Neuronal stem cell (in vitro differentiated cells): ENCODE data around the gene JAM2.

Experiments used
- DNase-seq: peaks from one replicate; pipeline ENCODE4 v3.0.0-alpha.2; 2013; ENCODE audit warnings: low spot score
- H2AFZ ChIP-seq: one replicate; pipeline ENCODE4 v1.6.1; 2013; ENCODE audit warnings: mild to moderate bottlenecking, low read length, inconsistent platforms
- H2AK5ac ChIP-seq: 2 replicates; pipeline ENCODE4 v1.6.1; 2013; ENCODE audit warnings: low read depth, mild to moderate bottlenecking, inconsistent platforms, low read length, moderate library complexity, mixed read lengths
- H2BK120ac ChIP-seq: 2 replicates; pipeline ENCODE4 v1.6.1; 2013; ENCODE audit warnings: low read depth, mild to moderate bottlenecking, inconsistent platforms, low read length, moderate library complexity, mixed read lengths
- H2BK12ac ChIP-seq: one replicate; pipeline ENCODE4 v1.6.1; 2013; ENCODE audit warnings: low read length, inconsistent platforms
- H2BK15ac ChIP-seq: 2 replicates; pipeline ENCODE4 v1.6.1; 2013; ENCODE audit warnings: mild to moderate bottlenecking, low read length, inconsistent platforms, mixed read lengths
- H2BK5ac ChIP-seq: one replicate; pipeline ENCODE4 v1.6.1; 2013; ENCODE audit warnings: inconsistent platforms, mild to moderate bottlenecking, low read length, moderate library complexity
- H3K14ac ChIP-seq: one replicate; pipeline ENCODE4 v1.6.1; 2013; ENCODE audit warnings: low read length, inconsistent platforms
- H3K18ac ChIP-seq: 2 replicates; pipeline ENCODE4 v1.6.1; 2013; ENCODE audit warnings: low read length, inconsistent platforms
- H3K23ac ChIP-seq: 2 replicates; pipeline ENCODE4 v1.6.1; 2013; ENCODE audit warnings: low read depth, mild to moderate bottlenecking, mixed read lengths, low read length, inconsistent platforms; ENCODE audit not compliant: poor library complexity
- H3K27ac ChIP-seq: replicated peaks from 3 replicates; pipeline ENCODE4 v1.5.1; 2013; ENCODE audit warnings: low read length, inconsistent platforms
- H3K27me3 ChIP-seq, 3 experiments: 2 replicates each; pipeline ENCODE4 v1.6.1; 2013; ENCODE audit warnings: low read length in 3 of 3, mild to moderate bottlenecking in 2 of 3, inconsistent platforms in 1 of 3, low read depth in 1 of 3, mixed read lengths in 1 of 3, moderate library complexity in 1 of 3; ENCODE audit not compliant: control insufficient read depth in 3 of 3, insufficient read depth in 3 of 3
- H3K36me3 ChIP-seq, 2 donors: replicated peaks in 1 of 2; 2 replicates each; pipeline ENCODE4 v1.6.1; 2013; ENCODE audit warnings: low read length in 2 of 2; ENCODE audit not compliant: control insufficient read depth in 2 of 2, insufficient read depth in 2 of 2
- H3K4ac ChIP-seq: 2 replicates; pipeline ENCODE4 v1.6.1; 2013; ENCODE audit warnings: inconsistent platforms, mild to moderate bottlenecking, low read length, moderate library complexity
- H3K4me1 ChIP-seq, 2 donors: 1 replicate in 1 of 2; 2 replicates in 1 of 2; pipeline ENCODE4 v1.6.1; 2013; ENCODE audit warnings: low read length in 2 of 2, low read depth in 1 of 2; ENCODE audit not compliant: control insufficient read depth in 2 of 2, insufficient read depth in 1 of 2
- H3K4me2 ChIP-seq: one replicate; pipeline ENCODE4 v1.6.1; 2013; ENCODE audit warnings: mild to moderate bottlenecking, low read length, inconsistent platforms; ENCODE audit not compliant: insufficient read depth, poor library complexity, severe bottlenecking
- H3K4me3 ChIP-seq, 2 donors: 2 replicates each; pipeline ENCODE4 v1.5.1; 2013; ENCODE audit warnings: low read length in 2 of 2, mild to moderate bottlenecking in 2 of 2, inconsistent platforms in 1 of 2, moderate library complexity in 1 of 2
- H3K79me1 ChIP-seq: one replicate; pipeline ENCODE4 v1.6.1; 2013; ENCODE audit warnings: low read depth, mild to moderate bottlenecking, inconsistent platforms, low read length, moderate library complexity
- H3K9ac ChIP-seq: one replicate; pipeline ENCODE4 v1.6.1; 2013; ENCODE audit warnings: mild to moderate bottlenecking, low read depth, low read length, inconsistent platforms; ENCODE audit not compliant: poor library complexity
- H3K9me3 ChIP-seq, 2 donors: replicated peaks in 1 of 2; 2 replicates each; pipeline versions ENCODE3 to v1.6.1; 2013; ENCODE audit warnings: low read length in 2 of 2, mild to moderate bottlenecking in 2 of 2, inconsistent platforms in 1 of 2, low read depth in 1 of 2, mixed read lengths in 1 of 2, moderate library complexity in 1 of 2; ENCODE audit not compliant: control insufficient read depth in 2 of 2, insufficient read depth in 1 of 2
- H4K8ac ChIP-seq: one replicate; pipeline ENCODE4 v1.6.1; 2013; ENCODE audit warnings: low read depth, mild to moderate bottlenecking, inconsistent platforms, low read length, moderate library complexity
- H4K91ac ChIP-seq: one replicate; pipeline ENCODE4 v1.6.1; 2013; ENCODE audit warnings: low read length, low read depth, mild to moderate bottlenecking, inconsistent platforms; ENCODE audit not compliant: poor library complexity
- WGBS, 2 donors: extraction: QIAGEN DNeasy Blood & Tissue Kit; methylation state at CpG; one replicate each; pipeline ENCODE4 v1.1.7; 2013; ENCODE audit warnings: missing lambda C conversion rate in 2 of 2, mixed read lengths in 1 of 2; ENCODE audit not compliant: insufficient read length in 2 of 2, insufficient replicate concordance in 1 of 2; ENCODE audit errors: extremely low coverage in 2 of 2; 5-methylcytosine and 5-hydroxymethylcytosine counted together

The JAM2 gene

GRCh38 chr21:25657140-25657539 lies 18.1 kb downstream of the JAM2 start:
- no CpG with 5 or more reads among the region's 2 CpGs for WGBS, 2 donors
- Histone ChIP-seq H3K9ac (no peak overlapping the region), H3K27me3 (no peaks in the 10 kb centered on the region), H2AK5ac (no peak overlapping the region), H3K4me1 (peaks cover 0 to 14% of the 10 kb centered on the region in 2 donors), H4K8ac (no peak overlapping the region), H2AFZ (no peak overlapping the region), H2BK15ac (no peak overlapping the region), H3K4me3 (no peak overlapping the region), H3K27ac (no peak overlapping the region), H3K4ac (no peak overlapping the region), H4K91ac (no peak overlapping the region), H3K18ac (no peak overlapping the region), H3K79me1 (no peaks in the 10 kb centered on the region), H3K14ac (no peak overlapping the region), H3K23ac (no peak overlapping the region), H2BK120ac (no peak overlapping the region), H3K9me3 (peaks cover 2 to 39% of the 10 kb centered on the region in 2 donors), H3K4me2 (no peak overlapping the region), H2BK12ac (no peak overlapping the region), H3K36me3 (peaks cover 0 to 5% of the 10 kb centered on the region in 2 donors), H2BK5ac (no peak overlapping the region)
- DNase-seq, result no peak

DNA sequence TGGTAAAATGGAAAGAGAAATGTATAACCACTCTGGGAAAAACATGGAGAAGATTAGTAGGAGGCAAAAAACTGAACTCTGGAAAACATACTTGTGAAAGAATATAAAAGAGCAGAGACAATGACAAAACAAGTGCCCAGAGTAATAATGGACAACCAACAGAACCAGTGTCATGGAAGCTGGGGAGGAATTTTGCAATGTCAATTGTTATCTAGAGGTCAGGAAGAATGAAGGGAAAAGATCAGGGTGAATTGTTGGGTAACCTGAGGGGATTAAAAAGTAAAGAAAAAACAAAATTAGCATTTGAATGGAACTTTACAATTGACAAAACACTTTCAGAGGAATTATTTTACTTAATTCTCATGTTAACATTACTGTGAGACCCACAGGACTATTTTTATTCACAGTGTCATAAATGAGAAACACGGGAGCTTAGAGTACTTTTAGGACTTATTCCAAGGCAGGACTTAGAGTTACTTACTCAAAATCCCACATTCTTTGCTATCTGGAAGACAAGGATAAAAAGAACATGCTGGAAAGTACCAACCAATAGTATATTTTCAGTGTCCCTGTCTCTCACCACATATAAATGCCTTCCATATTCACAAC lies 19.5 kb downstream of the JAM2 start:
- WGBS, 2 donors, result no CpG with 5 or more reads among the region's 1 CpG
- no peak overlapping the region for H2BK120ac ChIP-seq
- H2BK12ac ChIP-seq, result no peak overlapping the region
- H3K4me2 ChIP-seq, result no peak overlapping the region
- no peak overlapping the region for H4K91ac ChIP-seq
- H3K4me3 ChIP-seq, result no peak overlapping the region
- peaks cover 2 to 34% of the 10 kb centered on the region in 2 donors for H3K9me3 ChIP-seq
- no peak overlapping the region for H3K14ac ChIP-seq
- no peak overlapping the region for H2BK15ac ChIP-seq
- H3K23ac ChIP-seq, result no peak overlapping the region
- peaks cover 0 to 14% of the 10 kb centered on the region in 2 donors for H3K4me1 ChIP-seq
- no peak overlapping the region for H2AK5ac ChIP-seq
- no peak overlapping the region for H3K9ac ChIP-seq
- no peak overlapping the region for H4K8ac ChIP-seq
- no peaks in the 10 kb centered on the region for H3K27me3 ChIP-seq
- no peak overlapping the region for H3K18ac ChIP-seq
- no peak overlapping the region for H2AFZ ChIP-seq
- no peak overlapping the region for H3K4ac ChIP-seq
- H3K27ac ChIP-seq, result no peak overlapping the region
- no peaks in the 10 kb centered on the region for H3K79me1 ChIP-seq
- no peak overlapping the region for H2BK5ac ChIP-seq
- H3K36me3 ChIP-seq, result peaks cover 0 to 2% of the 10 kb centered on the region in 2 donors
- DNase-seq, result peak; percentile 47

DNA sequence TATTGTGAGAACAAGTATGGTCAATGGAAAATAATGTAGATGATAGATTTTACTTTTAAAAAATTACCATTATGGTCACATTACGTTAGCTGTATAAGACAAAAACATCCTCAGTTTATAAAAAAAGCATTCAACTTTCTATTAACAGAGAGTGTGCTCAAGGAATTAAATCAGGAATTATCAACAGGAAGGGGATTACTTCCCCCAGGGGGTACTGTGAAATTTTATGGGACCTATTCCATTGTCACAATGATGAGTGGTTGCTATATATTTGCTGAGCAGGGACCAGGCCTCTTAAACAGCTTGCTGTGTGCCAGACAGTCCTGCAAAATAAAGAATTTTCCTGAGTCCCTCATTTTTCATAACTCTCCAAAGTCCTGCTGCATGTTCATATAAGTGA lies 21.2 kb downstream of the JAM2 start:
- Histone ChIP-seq H2BK120ac (no peak overlapping the region), H3K4me1 (peaks cover 0 to 14% of the 10 kb centered on the region in 2 donors), H4K8ac (no peak overlapping the region), H2AFZ (no peak overlapping the region), H3K23ac (no peak overlapping the region), H3K18ac (no peak overlapping the region), H2BK5ac (no peak overlapping the region), H2AK5ac (no peak overlapping the region), H3K79me1 (no peaks in the 10 kb centered on the region), H3K4ac (no peak overlapping the region), H2BK15ac (no peak overlapping the region), H3K27me3 (no peaks in the 10 kb centered on the region), H3K9ac (no peak overlapping the region), H3K4me3 (no peak overlapping the region), H3K36me3 (peaks cover 2 to 3% of the 10 kb centered on the region in 2 donors), H3K4me2 (no peak overlapping the region), H3K27ac (no peak overlapping the region), H2BK12ac (no peak overlapping the region), H3K9me3 (peaks cover 0 to 19% of the 10 kb centered on the region in 2 donors), H3K14ac (no peak overlapping the region), H4K91ac (no peak overlapping the region)
- WGBS, 2 donors, result no CpG with 5 or more reads among the region's 1 CpG
- DNase-seq, result no peak

- WGBS, 2 donors, result no CpG with 5 or more reads among the region's 4 CpGs
- no peak overlapping the region for H2BK15ac ChIP-seq
Observed at GRCh38 chr21:25664491-25664931, 25.5 kb downstream of the JAM2 start.

More at GRCh38 chr21:25664491-25664931, 25.5 kb downstream of the JAM2 start:
- Histone ChIP-seq H2AFZ (no peak overlapping the region), H2AK5ac (no peak overlapping the region), H2BK120ac (no peak overlapping the region), H3K23ac (no peak overlapping the region), H3K27me3 (no peaks in the 10 kb centered on the region), H3K4ac (no peak overlapping the region), H3K4me1 (peaks cover 0 to 5% of the 10 kb centered on the region in 2 donors), H2BK12ac (no peak overlapping the region), H3K79me1 (no peaks in the 10 kb centered on the region), H3K9ac (no peak overlapping the region), H3K14ac (no peak overlapping the region), H3K9me3 (peaks cover 0 to 3% of the 10 kb centered on the region in 2 donors), H3K18ac (no peak overlapping the region), H3K4me3 (no peak overlapping the region), H2BK5ac (no peak overlapping the region), H4K8ac (no peak overlapping the region), H3K36me3 (peaks cover 3 to 6% of the 10 kb centered on the region in 2 donors), H3K4me2 (no peak overlapping the region), H4K91ac (no peak overlapping the region), H3K27ac (no peak overlapping the region)
- no peak for DNase-seq
